HG03103 (cell line): Measurements from ENCODE around the gene MGAT1.
"Not testable (repeated sequence)": the region's sequence is repeated elsewhere in the genome, so short reads cannot be mapped to it uniquely, and the experiment has no call there.

Experiments
- ATAC-seq: cut with Tn5 transposase; IDR thresholded peaks from one replicate; pipeline ENCODE4 v1.9.1; 2021; ENCODE audit warnings: low read depth; ENCODE audit not compliant: unreplicated experiment

Gene MGAT1

GRCh38 chr5:180807046-180807445 lies 4.4 kb upstream of the MGAT1 start:
- no peak for ATAC-seq

- no peak for ATAC-seq
Observed at GRCh38 chr5:180806351-180807011, 3.9 kb upstream of the MGAT1 start.

- no peak for ATAC-seq
Observed at GRCh38 chr5:180804129-180804618, 1.6 kb upstream of the MGAT1 start.

- peak; percentile 55 for ATAC-seq
Observed at GRCh38 chr5:180803181-180804128, 849 bp upstream of the MGAT1 start.

GRCh38 chr5:180801596-180802324 lies 846 bp downstream of the MGAT1 start:
- no peak for ATAC-seq

- no peak for ATAC-seq
Observed at GRCh38 chr5:180799902-180800801, 2.5 kb downstream of the MGAT1 start.

- no peak for ATAC-seq
Observed at GRCh38 chr5:180799194-180799593, 3.4 kb downstream of the MGAT1 start.

- no peak for ATAC-seq
Observed at GRCh38 chr5:180798193-180798592, 4.4 kb downstream of the MGAT1 start.

- no peak for ATAC-seq
Observed at GRCh38 chr5:180797256-180798192, 5.1 kb downstream of the MGAT1 start.

GRCh38 chr5:180795771-180796313 lies 6.8 kb downstream of the MGAT1 start:
- ATAC-seq, result no peak

GRCh38 chr5:180792965-180793287 lies 9.7 kb downstream of the MGAT1 start:
- no peak for ATAC-seq

- no peak for ATAC-seq
Observed at GRCh38 chr5:180792287-180792964, 10.2 kb downstream of the MGAT1 start.

GRCh38 chr5:180791611-180792213 lies 10.9 kb downstream of the MGAT1 start:
- ATAC-seq, result no peak

- ATAC-seq, result no peak
Observed at GRCh38 chr5:180790524-180790923, 12.1 kb downstream of the MGAT1 start.

- ATAC-seq, result no peak
Observed at GRCh38 chr5:180790020-180790419, 12.6 kb downstream of the MGAT1 start.

- ATAC-seq, result not testable (repeated sequence)
Observed at GRCh38 chr5:180788651-180789410, 13.8 kb downstream of the MGAT1 start.
